Caki2 (cell line): ENCODE results near the gene PLEK2. TPM values are rescaled to one million over a fixed set of nuclear protein-coding genes. Genes with fewer than 3 reads are reported as not detected.
"Not testable (repeated sequence)": the region's sequence is repeated elsewhere in the genome, so short reads cannot be mapped to it uniquely, and the experiment has no call there.

Experiments used
- DNase-seq: peaks from one replicate; pipeline ENCODE4 v3.0.0-alpha.2; 2015; ENCODE audit warnings: low read depth
- in situ Hi-C: cut with HindIII; loops from 2 replicates; pipeline ENCODE4 v1.10.0; 2016; ENCODE audit warnings: low sequenced_read_pairs, low pct_unique_long_range_greater_than_20kb, mixed read lengths
- total RNA-seq: library from RNA; depleted of rRNA; stranded (reverse); fragments of >200 nt; shearing (Covaris generic); gene quantifications from 2 replicates; pipeline ENCODE4 v1.2.3, GENCODE V29; 2014; ENCODE audit warnings: low replicate concordance

PLEK2 gene
- total RNA-seq, 1 experiment from 2014 or later = 12.0 TPM

- DNase-seq = no peak
- in situ Hi-C loops = no loop called here
Observed at GRCh38 chr14:67411370-67411769, 595 bp downstream of the PLEK2 start.

- no peak for DNase-seq
- in situ Hi-C loops = no loop called here
Observed at GRCh38 chr14:67410313-67410712, 1.7 kb downstream of the PLEK2 start.

GRCh38 chr14:67409461-67409860 is 2.5 kb downstream of the PLEK2 start:
- in situ Hi-C loops = no loop called here
- no peak for DNase-seq

- DNase-seq, in situ Hi-C loops: not testable (repeated sequence)
Observed at GRCh38 chr14:67408122-67408801, 3.7 kb downstream of the PLEK2 start.

- in situ Hi-C loops = no loop called here
- no peak for DNase-seq
Observed at GRCh38 chr14:67405771-67406170, 6.2 kb downstream of the PLEK2 start.

- in situ Hi-C loops = no loop called here
- DNase-seq = no peak
Observed at GRCh38 chr14:67400434-67400833, 11.5 kb downstream of the PLEK2 start.

GRCh38 chr14:67397536-67397935 is 14.4 kb downstream of the PLEK2 start:
- DNase-seq = no peak
- in situ Hi-C loops = no loop called here

GRCh38 chr14:67396381-67396970 is 15.5 kb downstream of the PLEK2 start:
- DNase-seq = no peak
- in situ Hi-C loops = no loop called here

GRCh38 chr14:67395876-67396189 is 16.1 kb downstream of the PLEK2 start:
- in situ Hi-C loops = no loop called here
- no peak for DNase-seq

GRCh38 chr14:67395086-67395875 is 16.7 kb downstream of the PLEK2 start:
- in situ Hi-C loops = no loop called here
- DNase-seq = no peak

- DNase-seq = no peak
- in situ Hi-C loops = no loop called here
Observed at GRCh38 chr14:67393689-67394088, 18.3 kb downstream of the PLEK2 start.

GRCh38 chr14:67392800-67393199 is 19.2 kb downstream of the PLEK2 start:
- DNase-seq = no peak
- in situ Hi-C loops = no loop called here

- DNase-seq = no peak
- in situ Hi-C loops = no loop called here
Observed at GRCh38 chr14:67392123-67392522, 19.8 kb downstream of the PLEK2 start.

GRCh38 chr14:67391268-67391667 is 20.7 kb downstream of the PLEK2 start:
- in situ Hi-C loops = no loop called here
- DNase-seq = no peak

- in situ Hi-C loops = no loop called here
- no peak for DNase-seq
Observed at GRCh38 chr14:67389811-67390534, 22.0 kb downstream of the PLEK2 start.

GRCh38 chr14:67389275-67389674 is 22.7 kb downstream of the PLEK2 start:
- in situ Hi-C loops = no loop called here
- DNase-seq = no peak

- in situ Hi-C loops = no loop called here
Observed at GRCh38 chr14:67387195-67387594, 24.8 kb downstream of the PLEK2 start.

GRCh38 chr14:67385618-67386017 is 26.3 kb downstream of the PLEK2 start:
- no peak for DNase-seq
- in situ Hi-C loops = no loop called here

More at GRCh38 chr14:67387195-67387594, 24.8 kb downstream of the PLEK2 start:
- DNase-seq = no peak

GRCh38 chr14:67385120-67385519 is 26.8 kb downstream of the PLEK2 start:
- DNase-seq = no peak
- in situ Hi-C loops = no loop called here
